ENCODE data around the gene TNNI2. TPM values are rescaled to one million over a fixed set of nuclear protein-coding genes. Genes with fewer than 3 reads are reported as not detected.

The TNNI2 gene
- total RNA-seq, 1 experiment from 2014 or later, result 4.6 TPM

- DNase-seq (ENCODE audit: low spot score), result no peak
Measured at GRCh38 chr11:1887451-1888346, 48.9 kb downstream of the TNNI2 start.

- no peak for DNase-seq (ENCODE audit: low spot score)
Measured at GRCh38 chr11:1888347-1888753, 49.6 kb downstream of the TNNI2 start.

- DNase-seq (ENCODE audit: low spot score), result no peak
Measured at GRCh38 chr11:1888811-1889210, 50.0 kb downstream of the TNNI2 start.

GRCh38 chr11:1889224-1889930 lies 50.6 kb downstream of the TNNI2 start:
- no peak for DNase-seq (ENCODE audit: low spot score)

- no peak for DNase-seq (ENCODE audit: low spot score)
Measured at GRCh38 chr11:1889941-1890855, 51.4 kb downstream of the TNNI2 start.

Small RNA genes lying within 50 kb of the gene (small RNA-seq; reads per million reads assigned to genes)
- gene AC051649.1, result not detected
- gene MIR4298, result not detected

Other genes starting within 250 kb of the TNNI2 start
- gene KRTAP5-2, start 240.7 kb upstream of the TNNI2 start, total RNA-seq (2014; rRNA removed; shearing (Covaris generic)), result not detected in 2 replicates
- gene KRTAP5-3, start 230.5 kb upstream of the TNNI2 start, total RNA-seq (2014; rRNA removed; shearing (Covaris generic)), result not detected in 2 replicates
- gene KRTAP5-4, start 216.8 kb upstream of the TNNI2 start, total RNA-seq (2014; rRNA removed; shearing (Covaris generic)), result not detected in 2 replicates
- gene KRTAP5-5, start 209.2 kb upstream of the TNNI2 start, total RNA-seq (2014; rRNA removed; shearing (Covaris generic)), result not detected in 2 replicates
- gene KRTAP5-6, start 141.8 kb upstream of the TNNI2 start, total RNA-seq (2014; rRNA removed; shearing (Covaris generic)), result not detected in 2 replicates
- gene IFITM10, start 88.4 kb upstream of the TNNI2 start, total RNA-seq (2014; rRNA removed; shearing (Covaris generic)), result 2.8 and 4.1 TPM in 2 replicates
- gene CTSD, start 75.1 kb upstream of the TNNI2 start, total RNA-seq (2014; rRNA removed; shearing (Covaris generic)), result 1,063 and 1,119 TPM in 2 replicates
- 59.9 and 63.4 TPM in 2 replicates for gene SYT8, start 4.0 kb upstream of the TNNI2 start, total RNA-seq (2014; rRNA removed; shearing (Covaris generic))
- 0.05 and 0.60 TPM in 2 replicates for gene LSP1, start 14.1 kb downstream of the TNNI2 start, total RNA-seq (2014; rRNA removed; shearing (Covaris generic))
- gene PRR33, start 52.9 kb downstream of the TNNI2 start, total RNA-seq (2014; rRNA removed; shearing (Covaris generic)), result not detected in 2 replicates
- gene TNNT3, start 80.7 kb downstream of the TNNI2 start, total RNA-seq (2014; rRNA removed; shearing (Covaris generic)), result 0.23 TPM in 1 of 2 replicates, not detected in the other
- gene MRPL23, start 108.4 kb downstream of the TNNI2 start, total RNA-seq (2014; rRNA removed; shearing (Covaris generic)), result 107 and 109 TPM in 2 replicates
- 0.81 TPM in 1 of 2 replicates, not detected in the other for gene H19, start 158.9 kb downstream of the TNNI2 start, total RNA-seq (2014; rRNA removed; shearing (Covaris generic))